Testis (tissue), 3 donors: Measurements from ENCODE around the gene MPZL3. TPM values are rescaled to one million over a fixed set of nuclear protein-coding genes. Genes with fewer than 3 reads are reported as not detected.
A peak's percentile ranks its signal among the peaks of the same experiment; 100 is the strongest.

Experiments
- DNase-seq: peaks from one replicate; pipeline ENCODE4 v3.0.0-alpha.2; 2019
- H3K27ac ChIP-seq, 2 donors: fragments of 200-600 bp; sonication (generic); one replicate each; pipeline ENCODE4 v1.5.1; 2019
- H3K27me3 ChIP-seq: fragments of 200-600 bp; sonication (generic); one replicate; pipeline ENCODE4 v1.5.1; 2019
- H3K36me3 ChIP-seq: fragments of 200-600 bp; sonication (generic); one replicate; pipeline ENCODE4 v1.5.1; 2017; ENCODE audit warnings: low read depth; ENCODE audit errors: missing control alignments
- H3K4me1 ChIP-seq: fragments of 200-600 bp; sonication (generic); one replicate; pipeline ENCODE4 v1.5.1; 2019
- H3K4me3 ChIP-seq, 2 donors: fragments of 200-600 bp; sonication (generic); one replicate each; pipeline ENCODE4 v1.5.1; 2017 to 2019
- H3K9me3 ChIP-seq: fragments of 200-600 bp; sonication (generic); one replicate; pipeline ENCODE4 v1.5.1; 2017
- POLR2A ChIP-seq: fragments of 450-650 bp; IDR thresholded peaks from one replicate; pipeline ENCODE4 v1.6.1; 2017; ENCODE audit warnings: antibody characterized with exemption, mild to moderate bottlenecking, moderate library complexity
- WGBS, 2 donors: methylation state at CpG; one replicate each; pipeline ENCODE4 v1.1.5; 2018; 5-methylcytosine and 5-hydroxymethylcytosine counted together
- intact Hi-C: fragments of 100-400 bp; cut with DNase I; formaldehyde crosslinking; loops from one replicate; pipeline ENCODE4 v1.15.1; 2023; ENCODE audit warnings: low total_unique reads
- polyA plus RNA-seq: library from polyadenylated mRNA; stranded (reverse); fragments of 350-450 nt; fragmentation: Illumina TruSeq; extraction: RNeasy Lipid Tissue Mini Kit (QIAGEN cat#74804); gene quantifications from one replicate; pipeline ENCODE4 v1.2.3, GENCODE V29; 2014; ENCODE audit warnings: low read depth, low replicate concordance; ENCODE audit not compliant: insufficient read depth
- total RNA-seq, 2 donors: library from RNA; depleted of rRNA; stranded (reverse); fragments of >200 nt; gene quantifications; one replicate each; pipeline ENCODE4 v1.2.3, GENCODE V29; 2016
- TF ChIP-seq, protein P1 (sequence below), 3 experiments: fragments of 450-650 bp in 2 of 3; fragments of 200-600 bp in 1 of 3; sonication (generic) in 1 of 3; IDR thresholded peaks; one replicate each; pipeline ENCODE4 v1.5.1; 2016 to 2019; ENCODE audit warnings: antibody characterized with exemption in 3 of 3, mild to moderate bottlenecking in 2 of 3, moderate library complexity in 1 of 3

Gene MPZL3
- total and polyA plus RNA-seq, 3 donors from 2014 or later: 2.4 to 3.4 (median 3.2) TPM

DNA sequence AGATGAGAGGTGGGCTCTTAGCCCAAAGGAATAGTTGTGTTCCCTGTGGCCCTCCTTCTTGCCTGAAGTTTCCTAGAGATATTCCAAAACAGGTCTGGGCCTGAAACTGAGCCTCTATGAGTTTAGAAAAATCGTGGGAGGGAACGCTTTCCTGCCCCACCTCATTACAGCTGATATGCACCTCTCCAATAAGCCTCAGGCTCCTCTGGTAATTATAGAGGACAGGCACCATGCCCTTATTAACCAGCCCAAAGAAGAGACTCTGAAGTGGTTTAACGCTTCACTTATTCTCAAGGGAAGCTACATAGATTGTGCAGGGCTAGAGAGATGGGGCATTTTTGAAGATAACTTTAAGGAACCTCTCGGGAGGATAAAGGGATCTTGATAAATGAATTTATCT lies 15.3 kb upstream of the MPZL3 start:
- H3K9me3 ChIP-seq: no peaks in the 10 kb centered on the region
- no peak overlapping the region for H3K27ac ChIP-seq
- 79 to 90% methylated on average over 4 of the region's 4 CpGs for WGBS, 2 donors
- no peaks in the 10 kb centered on the region for H3K27me3 ChIP-seq
- intact Hi-C loops: no loop called here
- TF ChIP-seq, protein P1, sequence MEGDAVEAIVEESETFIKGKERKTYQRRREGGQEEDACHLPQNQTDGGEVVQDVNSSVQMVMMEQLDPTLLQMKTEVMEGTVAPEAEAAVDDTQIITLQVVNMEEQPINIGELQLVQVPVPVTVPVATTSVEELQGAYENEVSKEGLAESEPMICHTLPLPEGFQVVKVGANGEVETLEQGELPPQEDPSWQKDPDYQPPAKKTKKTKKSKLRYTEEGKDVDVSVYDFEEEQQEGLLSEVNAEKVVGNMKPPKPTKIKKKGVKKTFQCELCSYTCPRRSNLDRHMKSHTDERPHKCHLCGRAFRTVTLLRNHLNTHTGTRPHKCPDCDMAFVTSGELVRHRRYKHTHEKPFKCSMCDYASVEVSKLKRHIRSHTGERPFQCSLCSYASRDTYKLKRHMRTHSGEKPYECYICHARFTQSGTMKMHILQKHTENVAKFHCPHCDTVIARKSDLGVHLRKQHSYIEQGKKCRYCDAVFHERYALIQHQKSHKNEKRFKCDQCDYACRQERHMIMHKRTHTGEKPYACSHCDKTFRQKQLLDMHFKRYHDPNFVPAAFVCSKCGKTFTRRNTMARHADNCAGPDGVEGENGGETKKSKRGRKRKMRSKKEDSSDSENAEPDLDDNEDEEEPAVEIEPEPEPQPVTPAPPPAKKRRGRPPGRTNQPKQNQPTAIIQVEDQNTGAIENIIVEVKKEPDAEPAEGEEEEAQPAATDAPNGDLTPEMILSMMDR (IDR thresholded peaks at IDR 0.05): no peak
- no peak for TF ChIP-seq POLR2A
- H3K4me3 ChIP-seq: no peak overlapping the region
- H3K36me3 ChIP-seq: no peaks in the 10 kb centered on the region
- peaks cover 5% of the 10 kb centered on the region for H3K4me1 ChIP-seq
- DNase-seq: no peak

DNA sequence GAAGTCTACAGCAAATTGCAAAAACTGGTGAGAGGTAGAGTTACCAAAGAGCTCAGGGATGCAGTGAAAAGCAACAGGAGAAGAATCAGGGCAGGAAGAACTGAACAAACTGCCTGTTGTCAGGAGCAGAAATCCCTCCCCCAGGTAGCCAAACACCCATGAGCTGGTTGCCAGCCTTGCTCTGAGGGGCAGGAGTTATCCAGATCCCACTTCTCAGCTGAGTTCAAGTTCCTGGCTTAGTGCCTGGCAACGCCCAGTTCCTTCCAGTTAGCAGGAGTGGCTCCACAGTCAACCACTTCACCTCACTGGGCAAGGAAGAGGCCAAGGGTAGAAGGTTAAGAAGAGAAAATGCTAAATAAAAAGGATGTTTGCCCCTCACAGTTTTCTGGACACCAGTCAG lies 13.8 kb upstream of the MPZL3 start:
- Histone ChIP-seq H3K4me3 (no peak overlapping the region), H3K9me3 (no peaks in the 10 kb centered on the region), H3K36me3 (no peaks in the 10 kb centered on the region), H3K27me3 (no peaks in the 10 kb centered on the region), H3K4me1 (peaks cover 5% of the 10 kb centered on the region), H3K27ac (no peak overlapping the region)
- TF ChIP-seq, protein P1 (IDR thresholded peaks at IDR 0.05): no peak
- TF ChIP-seq POLR2A: no peak
- WGBS, 2 donors: 68 to 75% methylated on average over 1 of the region's 1 CpG
- DNase-seq: no peak
- intact Hi-C loops: no loop called here

DNA sequence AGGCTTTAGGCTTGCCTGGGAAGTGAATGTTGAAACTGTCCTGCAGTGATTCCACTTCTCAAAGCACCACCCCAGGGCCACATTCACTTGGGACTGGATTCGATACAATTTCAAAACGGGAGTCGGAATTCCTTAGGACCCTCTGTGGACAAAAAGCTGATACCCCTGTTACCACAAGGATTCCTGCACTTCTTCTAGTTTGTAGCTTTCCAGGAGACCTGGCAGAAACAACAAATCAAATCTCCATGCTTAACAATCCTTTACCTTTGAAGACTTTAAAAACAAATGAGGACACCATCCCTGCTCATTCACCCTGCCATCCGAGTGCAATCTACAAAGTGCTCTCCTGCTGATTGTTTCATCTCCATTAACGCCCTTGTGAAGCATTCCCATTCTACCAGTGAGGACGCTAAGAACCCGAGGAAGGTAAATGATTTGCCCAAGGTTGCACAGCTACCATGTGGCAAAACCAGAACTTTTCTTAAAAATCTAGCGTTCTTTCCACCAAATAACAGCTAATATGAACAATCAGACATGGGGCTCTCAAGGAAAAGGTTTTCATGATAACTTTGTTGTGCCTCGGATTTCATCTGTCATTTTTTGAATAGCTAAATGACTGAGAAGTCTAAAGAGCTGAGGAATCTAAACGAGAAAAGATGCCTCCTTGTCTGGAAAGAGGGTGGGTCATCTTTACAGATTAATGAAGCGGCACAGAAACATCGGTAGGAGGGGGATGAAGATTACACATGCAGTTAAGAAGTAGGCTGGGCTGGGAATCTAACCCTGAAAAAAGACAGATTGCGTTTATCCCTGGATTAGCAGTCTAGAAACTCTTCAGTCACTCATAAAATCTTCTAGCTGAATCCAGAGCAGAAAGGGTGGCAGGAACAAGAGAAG lies 12.7 kb upstream of the MPZL3 start:
- H3K27ac ChIP-seq: no peak overlapping the region
- intact Hi-C loops: no loop called here
- TF ChIP-seq, protein P1 (IDR thresholded peaks at IDR 0.05): no peak
- no peak for TF ChIP-seq POLR2A
- 45 to 47% methylated on average over 13 of the region's 13 CpGs for WGBS, 2 donors
- H3K9me3 ChIP-seq: no peaks in the 10 kb centered on the region
- H3K4me3 ChIP-seq: peak overlapping the region in 1 of 2 donors; percentile 30
- no peak for DNase-seq
- no peaks in the 10 kb centered on the region for H3K36me3 ChIP-seq
- H3K27me3 ChIP-seq: no peaks in the 10 kb centered on the region
- peaks cover 5% of the 10 kb centered on the region for H3K4me1 ChIP-seq

DNA sequence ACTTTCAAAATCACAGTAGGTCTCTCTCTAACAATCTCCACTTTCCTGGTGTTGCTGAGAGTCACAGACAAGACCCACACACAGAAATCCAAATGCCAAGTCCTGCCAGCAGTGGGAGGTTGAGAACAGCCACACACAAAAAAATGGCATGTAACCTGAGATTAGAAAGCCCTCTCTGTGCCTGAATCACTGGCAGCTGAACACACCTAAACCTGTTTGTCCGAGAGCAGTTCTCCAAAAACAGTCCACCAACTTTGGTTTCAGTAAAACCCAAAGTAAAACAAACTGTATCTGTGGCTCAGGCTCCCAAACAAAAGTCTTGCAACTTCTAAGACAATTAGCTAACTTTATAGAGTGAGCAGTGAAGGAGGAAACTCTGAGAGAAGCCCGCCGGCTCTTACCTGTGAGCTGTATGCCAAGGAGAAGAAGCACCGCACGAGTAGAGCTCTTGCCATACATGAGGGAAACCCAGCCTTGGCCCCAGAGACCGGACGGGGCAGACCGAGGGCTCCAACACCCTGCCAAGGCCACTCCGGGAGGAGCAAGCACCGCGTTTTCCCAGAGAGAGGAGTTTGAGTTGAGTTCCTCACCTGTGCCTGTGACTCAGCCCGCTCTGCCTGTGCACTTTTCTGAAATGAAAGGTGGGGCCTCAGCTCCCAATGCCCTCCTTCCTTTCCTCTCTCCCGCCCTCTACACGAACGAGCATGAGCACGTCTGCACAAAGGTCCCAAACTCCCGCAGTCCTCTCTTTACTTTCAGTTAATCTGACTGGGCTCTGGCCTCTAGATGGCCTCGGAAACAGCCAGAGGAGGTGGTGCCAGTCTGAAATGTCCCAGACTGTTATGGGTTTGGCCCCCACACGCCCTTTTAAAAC lies 11.8 kb upstream of the MPZL3 start, which contains the start of gene MPZL2:
MPZL2 (minus strand) TSS at position 603 of the 874 bp plus-strand sequence; CDS start at position 459, 144 bp downstream.
- Histone ChIP-seq H3K27me3 (no peaks in the 10 kb centered on the region), H3K27ac (no peak within 1 kb of the TSS), H3K9me3 (no peaks in the 10 kb centered on the region), H3K4me1 (peaks cover 5% of the 10 kb centered on the region), H3K36me3 (no peaks in the 10 kb centered on the region), H3K4me3 (peak within 1 kb of the TSS; percentile 15 to 30)
- intact Hi-C loops: no loop called here
- no peak for TF ChIP-seq POLR2A
- TF ChIP-seq, protein P1 (IDR thresholded peaks at IDR 0.05): no peak
- DNase-seq: peak; percentile 23
- WGBS, 2 donors: 6 to 7% methylated on average over 19 of the region's 19 CpGs
